ENCODE measurements around the gene FMOD.

Gene FMOD

GRCh38 chr1:203338335-203339036, 12.4 kb downstream of the FMOD start (continued):
- 0 out of 2 replicates have a peak, but pooled peaks have one; percentile 9 for TF ChIP-seq EGR2 (tag by site-specific recombination; IDR thresholded peaks at IDR 0.05; ENCODE audit: low read depth)
- TF ChIP-seq ZNF776 (tag by site-specific recombination; IDR thresholded peaks at IDR 0.05; ENCODE audit: borderline replicate concordance) = no peak
- TF ChIP-seq ZNF169 (tag by site-specific recombination; IDR thresholded peaks at IDR 0.05) = no peak
- TF ChIP-seq HOXD13 (CRISPR knock-in tag; IDR thresholded peaks at IDR 0.05; ENCODE audit: borderline replicate concordance) = no peak

- no peaks in the 10 kb centered on the region for H3K4me1 ChIP-seq (ENCODE audit: control insufficient read depth, insufficient read depth, low read length)
- no peaks in the 10 kb centered on the region for H3K36me3 ChIP-seq (ENCODE audit: control insufficient read depth in 2 of 2, insufficient read depth in 1 of 2, low read length in 2 of 2)
- no peaks in the 10 kb centered on the region for H3K9me3 ChIP-seq (ENCODE audit: control insufficient read depth, insufficient read depth, low read depth, low read length)
- CTCF ChIA-PET = interaction anchor here (0.6 to 16.4 kb wide), 9 partner anchors 9 to 297 kb away, joined by 3 to 371 read pairs (median 5); no protein-coding TSS in a partner anchor
- no peak for TF ChIP-seq ELK4 (IDR thresholded peaks at IDR 0.05; ENCODE audit: borderline replicate concordance, low read depth, low read length)
- TF ChIP-seq KLF10 (tag by site-specific recombination; IDR thresholded peaks at IDR 0.05) = no peak
- no peak for TF ChIP-seq ZNF423 (tag by site-specific recombination; IDR thresholded peaks at IDR 0.05)
- TF ChIP-seq ZNF2 (tag by site-specific recombination; IDR thresholded peaks at IDR 0.05) = no peak
- TF ChIP-seq ZNF24 (tag by site-specific recombination; IDR thresholded peaks at IDR 0.05) = no peak
- no peak for TF ChIP-seq ZNF280C (tag by site-specific recombination; IDR thresholded peaks at IDR 0.05)
- TF ChIP-seq ZNF629 (tag by site-specific recombination; IDR thresholded peaks at IDR 0.05) = no peak
- TF ChIP-seq FEZF1 (tag by site-specific recombination; IDR thresholded peaks at IDR 0.05) = no peak
- TF ChIP-seq ZSCAN16 (tag by site-specific recombination; IDR thresholded peaks at IDR 0.05) = no peak
- no peak for TF ChIP-seq GFI1B (tag by site-specific recombination; IDR thresholded peaks at IDR 0.05)
- TF ChIP-seq ZNF837 (tag by site-specific recombination; IDR thresholded peaks at IDR 0.05) = no peak
- no peak for TF ChIP-seq REST (tag by site-specific recombination; IDR thresholded peaks at IDR 0.05)
- TF ChIP-seq ZSCAN4 (tag by site-specific recombination; IDR thresholded peaks at IDR 0.05) = no peak
- no peak for TF ChIP-seq ZNF302 (tag by site-specific recombination; IDR thresholded peaks at IDR 0.05; ENCODE audit: low read depth)
- no peak for TF ChIP-seq ZNF513 (tag by site-specific recombination; IDR thresholded peaks at IDR 0.05)
- no peak for TF ChIP-seq ZNF585B (tag by site-specific recombination; IDR thresholded peaks at IDR 0.05)
- no peak for TF ChIP-seq ZNF239 (tag by site-specific recombination; IDR thresholded peaks at IDR 0.05)
- POLR2A ChIA-PET = interaction anchor here (1.1 kb wide), 1 partner anchor 30 kb away, joined by 3 read pairs; no protein-coding TSS in a partner anchor
- no peak overlapping the region for H3K4me3 ChIP-seq (ENCODE audit: low read depth, low read length)
- no peak overlapping the region for H3K27ac ChIP-seq (ENCODE audit: extremely low read depth, low read depth, low read length)
These were observed 14.8 kb downstream of the FMOD start for GRCh38 chr1:203336097-203336496.
